Measurements from ENCODE around the gene CFAP300. TPM values are rescaled to one million over a fixed set of nuclear protein-coding genes. Genes with fewer than 3 reads are reported as not detected.

Gene CFAP300
- total and polyA plus RNA-seq, 8 donors, result 0.32 to 1.4 (median 0.72) TPM

DNA sequence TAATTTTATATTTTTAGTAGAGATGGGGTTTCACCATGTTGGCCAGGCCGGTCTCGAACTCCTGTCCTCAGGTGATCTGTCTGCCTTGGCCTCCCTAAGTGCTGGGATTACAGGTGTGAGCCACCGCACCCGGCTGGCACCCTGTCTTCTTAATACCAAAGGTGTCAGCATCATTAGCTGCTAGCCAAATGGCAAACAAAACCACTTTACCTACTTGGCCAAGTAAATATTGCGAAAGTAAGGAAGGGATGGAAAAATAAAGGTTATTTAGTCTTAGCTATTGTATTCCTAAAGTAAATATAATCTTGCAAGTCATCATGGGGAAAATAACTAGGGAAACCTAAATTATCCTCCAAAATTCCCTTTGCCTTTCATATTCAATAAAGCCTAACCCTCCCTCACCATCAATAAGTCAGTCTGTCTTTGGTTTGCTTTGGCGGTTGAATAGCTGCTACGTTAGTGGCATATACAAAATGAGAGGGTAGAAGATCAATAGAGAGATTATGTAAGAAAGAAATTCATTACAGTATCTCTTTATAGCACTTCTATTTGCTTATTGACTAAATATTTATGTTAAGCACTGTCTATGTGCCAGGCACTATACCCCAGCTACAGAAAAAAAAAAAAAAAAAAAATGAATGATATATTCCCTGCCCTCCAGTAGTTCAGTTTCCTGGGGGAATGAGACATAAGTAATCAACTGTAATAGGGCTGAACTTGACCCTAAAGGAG lies 40.2 kb upstream of the CFAP300 start:
- Histone ChIP-seq H3K9me3 (no peaks in the 10 kb centered on the region), H3K4me1 (peaks cover 0 to 3% (median 0%) of the 10 kb centered on the region in 3 donors), H3K4me3 (no peak overlapping the region), H3K27ac (no peak overlapping the region), H3K36me3 (no peaks in the 10 kb centered on the region), H3K27me3 (no peaks in the 10 kb centered on the region)
- DNase-seq (no peak), FAIRE-seq (no peak), ATAC-seq (peak in 3 of 4 donors; percentile 11 to 36 (median 36))
- intact Hi-C loops (cut with DNase I), result loop anchor here in 1 of 3 donors (5.0 kb wide), 1 partner anchor 145 kb away; no protein-coding TSS in a partner anchor
- WGBS, 2 donors, result 78 to 81% methylated on average over 7 of the region's 7 CpGs
- no peak for TF ChIP-seq CTCF (IDR thresholded peaks at IDR 0.05)

DNA sequence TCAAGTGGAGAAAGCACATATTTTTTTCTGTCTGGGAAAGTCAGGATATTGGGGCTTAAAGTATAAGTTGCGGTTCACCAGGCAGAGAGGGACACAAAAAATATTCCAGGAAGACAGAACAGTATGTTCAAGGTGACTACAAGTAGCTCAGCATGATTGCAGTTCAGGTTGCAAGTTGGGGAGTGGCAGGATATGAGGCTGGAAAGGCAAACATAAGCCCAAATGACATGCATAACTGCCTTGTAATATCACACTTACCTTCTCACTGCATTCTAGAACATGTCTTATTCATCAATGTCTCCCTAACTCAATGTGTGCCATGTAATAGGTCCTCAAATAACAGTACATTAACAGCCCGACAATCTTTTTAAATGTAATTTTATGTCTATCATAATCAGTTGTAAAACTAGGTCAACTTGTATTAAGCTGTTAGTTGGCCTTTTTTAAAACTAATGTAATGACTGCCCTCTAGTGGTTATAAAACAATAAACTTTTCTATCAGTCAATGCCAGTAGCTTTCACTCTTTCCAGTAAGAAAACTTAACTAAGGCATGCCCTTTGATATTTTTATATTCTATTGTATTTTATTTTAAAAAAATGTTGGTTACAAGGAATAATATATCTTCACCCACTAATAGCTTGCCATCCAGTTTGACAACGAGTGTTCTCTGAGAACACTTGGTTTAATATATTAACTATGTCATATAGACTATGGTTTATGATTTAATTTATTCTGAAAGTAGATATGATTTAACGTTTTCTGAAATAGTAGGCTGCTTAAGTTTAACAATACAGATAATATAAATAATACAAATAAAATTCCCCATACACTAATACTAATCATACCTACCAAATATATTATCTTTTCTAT lies 39.4 kb upstream of the CFAP300 start:
- Histone ChIP-seq H3K9me3 (no peaks in the 10 kb centered on the region), H3K36me3 (no peaks in the 10 kb centered on the region), H3K27me3 (no peaks in the 10 kb centered on the region), H3K4me3 (no peak overlapping the region), H3K27ac (no peak overlapping the region), H3K4me1 (peaks cover 0 to 3% (median 0%) of the 10 kb centered on the region in 3 donors)
- intact Hi-C loops (cut with DNase I), result loop anchor here in 1 of 3 donors (5.0 kb wide), 1 partner anchor 146 kb away; no protein-coding TSS in a partner anchor
- no peak for DNase-seq
- peak; percentile 77 to 90 (median 88) for ATAC-seq
- peak; percentile 28 to 58 (median 47) for TF ChIP-seq CTCF (IDR thresholded peaks at IDR 0.05)
- peak; percentile 97 for FAIRE-seq
- WGBS, 2 donors, result 23 to 24% methylated on average over 4 of the region's 4 CpGs

DNA sequence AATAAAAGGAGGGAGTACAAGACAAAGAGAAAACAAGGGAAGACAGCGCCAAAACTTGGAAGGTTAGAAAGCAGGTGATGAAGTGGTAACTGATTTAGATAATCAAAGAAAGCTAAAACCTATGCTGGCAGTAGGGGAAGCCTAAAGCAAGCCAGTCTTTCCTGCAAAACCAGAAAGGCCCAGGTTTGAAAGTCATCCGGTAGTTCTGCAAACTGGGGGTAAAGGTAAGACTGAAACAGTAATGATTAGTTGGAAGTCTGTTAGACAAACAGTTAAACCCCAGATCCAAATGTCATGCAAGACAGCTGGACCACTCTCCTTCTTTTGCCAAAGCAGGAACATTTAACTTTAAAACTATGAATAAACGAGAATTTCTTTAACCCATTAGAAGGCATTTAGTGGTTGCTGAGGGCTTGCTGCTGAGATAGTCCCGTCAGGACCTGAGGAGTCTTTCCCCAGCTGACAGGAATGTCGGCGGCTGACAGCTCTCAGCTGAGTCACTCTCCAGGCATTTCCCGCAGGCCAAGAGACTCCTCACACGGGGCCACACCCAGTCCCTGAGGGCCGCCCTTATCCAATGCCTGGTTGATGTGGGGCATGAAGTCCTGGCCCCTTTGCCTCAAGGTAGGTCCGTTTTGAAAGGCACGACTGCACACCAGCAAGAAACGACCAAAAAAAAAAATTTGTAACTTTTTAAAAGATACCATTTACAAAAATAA lies 36.3 kb upstream of the CFAP300 start:
- intact Hi-C loops (cut with DNase I), result no loop called here
- H3K27ac ChIP-seq, result no peak overlapping the region
- ATAC-seq (peak in 3 of 4 donors; percentile 32 to 58 (median 47)), DNase-seq (peak in 1 of 6 donors; percentile 21), FAIRE-seq (no peak)
- H3K4me3 ChIP-seq, result no peak overlapping the region
- TF ChIP-seq CTCF (IDR thresholded peaks at IDR 0.05), result no peak
- no peaks in the 10 kb centered on the region for H3K27me3 ChIP-seq
- H3K9me3 ChIP-seq, result no peaks in the 10 kb centered on the region
- H3K36me3 ChIP-seq, result no peaks in the 10 kb centered on the region
- H3K4me1 ChIP-seq, result peaks cover 0 to 3% (median 0%) of the 10 kb centered on the region in 3 donors
- WGBS, 2 donors, result 26 to 28% methylated on average over 12 of the region's 12 CpGs

GRCh38 chr11:102012946-102013345 lies 34.3 kb upstream of the CFAP300 start:
- Histone ChIP-seq H3K27me3 (no peaks in the 10 kb centered on the region), H3K4me3 (no peak overlapping the region), H3K36me3 (no peaks in the 10 kb centered on the region), H3K4me1 (no peaks in the 10 kb centered on the region), H3K27ac (no peak overlapping the region), H3K9me3 (no peaks in the 10 kb centered on the region)
- FAIRE-seq, result no peak
- 51 to 59% methylated on average over 3 of the region's 3 CpGs for WGBS, 2 donors
- DNase-seq, result no peak
- no peak for ATAC-seq
- intact Hi-C loops (cut with DNase I), result no loop called here
- no peak for TF ChIP-seq CTCF (IDR thresholded peaks at IDR 0.05)

Measured in pancreas (tissue), 10 donors.